Liver (tissue), 3 donors: Measurements from ENCODE around the gene ZNF93.

Experiments
- ATF3 ChIP-seq: IDR thresholded peaks from 2 replicates; pipeline ENCODE4 v1.6.1; 2016; ENCODE audit warnings: antibody characterized with exemption
- CTCF ChIP-seq: fragments of 150-350 bp; IDR thresholded peaks from 2 replicates; pipeline ENCODE4 v1.5.1; 2017; ENCODE audit warnings: improper control_type of control experiment, low read depth, low read length; ENCODE audit not compliant: missing input control
- RAD21 ChIP-seq, 2 donors: IDR thresholded peaks; 2 replicates each; pipeline ENCODE4 v1.6.1; 2016; ENCODE audit warnings: antibody characterized with exemption in 2 of 2, mild to moderate bottlenecking in 2 of 2
- SP1 ChIP-seq: IDR thresholded peaks from 2 replicates; pipeline ENCODE4 v1.6.1; 2018; ENCODE audit warnings: antibody characterized with exemption, mild to moderate bottlenecking
- TAF1 ChIP-seq: conservative IDR thresholded peaks from 2 replicates; pipeline ENCODE4 v1.6.1; 2016; ENCODE audit warnings: antibody characterized with exemption, mild to moderate bottlenecking
- donor health status: healthy.
- donor health status: healthy.

- TF ChIP-seq CTCF, result no peak
- no peak for TF ChIP-seq SP1
- TF ChIP-seq ATF3, result no peak
- TF ChIP-seq TAF1, result no peak
- no peak for TF ChIP-seq RAD21 (IDR thresholded peaks at IDR 0.05)
These were observed 36.7 kb downstream of the ZNF93 start for GRCh38 chr19:19937403-19937802.
